Measurements from ENCODE around the gene NOXA1.
"Not testable (repeated sequence)": the region's sequence is repeated elsewhere in the genome, so short reads cannot be mapped to it uniquely, and the experiment has no call there.

The NOXA1 gene

DNA sequence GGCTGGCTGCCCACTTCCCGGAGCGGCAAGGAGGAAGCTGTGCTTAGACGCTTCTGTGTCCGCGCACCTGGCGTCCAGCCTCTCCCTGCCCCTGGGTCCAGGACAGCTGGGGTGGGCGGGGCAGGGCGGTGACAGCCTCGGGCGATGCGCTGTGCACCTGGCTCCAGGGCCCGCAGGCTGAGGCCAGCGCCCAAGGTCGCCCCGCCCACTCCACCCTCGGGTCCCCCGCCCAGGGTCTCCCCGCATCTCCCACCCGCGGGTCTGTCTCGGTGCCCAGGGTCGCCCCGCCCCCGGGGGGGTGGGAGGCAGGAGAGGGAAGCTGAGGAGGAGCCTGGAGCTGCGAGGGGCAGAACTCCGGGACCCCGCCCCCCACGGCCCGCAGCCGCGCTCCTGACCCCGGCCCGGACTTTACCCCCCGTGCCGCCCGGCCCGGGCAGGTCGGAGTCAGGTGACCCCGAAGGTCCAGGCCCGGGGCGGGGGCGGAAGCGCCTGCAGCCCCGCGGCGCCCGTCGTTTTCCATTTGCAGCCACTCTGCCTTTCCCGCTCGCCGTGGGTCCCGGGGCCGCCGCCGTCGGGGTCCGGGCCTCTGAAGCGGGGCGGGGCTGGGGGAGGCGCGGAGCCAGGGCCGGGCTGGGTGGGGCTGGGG, 18.2 kb downstream of the NOXA1 start, which contains the start of gene ENTPD8:
Gene ENTPD8 (minus strand): TSS at position 69 of the 646 bp plus-strand sequence. CDS start 3,072 bp downstream, outside the sequence.
- no peak for DNase-seq

DNA sequence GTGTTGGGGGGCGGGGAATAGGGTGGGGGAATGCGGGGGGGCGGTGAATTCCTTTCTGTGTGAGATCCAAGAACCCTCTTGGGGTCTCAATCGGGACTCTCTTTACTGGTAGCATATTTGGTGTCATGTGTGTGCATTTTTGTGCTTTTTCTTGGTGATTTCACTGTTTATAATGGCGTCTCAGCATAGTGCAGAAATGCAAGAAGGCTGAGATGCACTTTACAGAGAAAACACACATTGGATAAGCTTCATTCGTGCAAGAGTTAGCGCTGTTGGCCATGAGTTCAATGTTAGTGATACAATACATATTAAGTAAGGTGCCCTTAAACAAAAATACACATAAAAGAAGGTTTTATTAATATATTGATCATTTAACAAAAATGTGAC, 18.7 kb downstream of the NOXA1 start:
- DNase-seq = no peak

DNA sequence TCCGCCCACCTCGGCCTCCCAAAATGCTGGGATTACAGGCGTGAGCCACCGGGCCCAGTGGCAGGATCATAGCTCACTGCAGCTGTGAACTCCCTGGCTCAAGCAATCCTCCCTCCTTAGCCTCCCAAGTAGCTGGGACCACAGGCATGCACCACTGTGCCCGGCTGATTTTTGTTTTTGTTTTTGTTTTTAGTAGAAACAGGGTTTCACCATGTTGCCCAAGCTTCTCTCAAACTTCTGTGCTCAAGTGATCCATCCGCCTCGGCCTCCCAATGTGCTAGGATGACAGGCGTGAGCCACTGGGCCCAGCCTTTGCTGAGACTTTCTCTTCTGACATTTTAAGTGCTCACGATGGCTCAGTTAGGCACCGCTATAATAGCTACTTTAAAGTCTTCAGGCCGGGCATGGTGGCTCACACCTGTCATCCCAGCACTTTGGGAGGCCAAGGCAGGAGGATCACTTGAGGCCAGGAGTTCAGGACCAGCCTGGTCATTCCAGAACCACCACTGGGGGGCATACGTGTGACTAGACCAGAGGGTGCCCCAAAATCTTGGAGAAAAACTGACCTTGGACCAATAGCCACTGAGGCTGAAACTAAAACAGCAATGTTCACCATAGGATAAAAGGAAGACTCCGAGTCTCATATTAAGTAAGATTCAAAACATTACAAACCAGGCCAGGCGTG, 21.1 kb downstream of the NOXA1 start:
- no peak for DNase-seq

DNA sequence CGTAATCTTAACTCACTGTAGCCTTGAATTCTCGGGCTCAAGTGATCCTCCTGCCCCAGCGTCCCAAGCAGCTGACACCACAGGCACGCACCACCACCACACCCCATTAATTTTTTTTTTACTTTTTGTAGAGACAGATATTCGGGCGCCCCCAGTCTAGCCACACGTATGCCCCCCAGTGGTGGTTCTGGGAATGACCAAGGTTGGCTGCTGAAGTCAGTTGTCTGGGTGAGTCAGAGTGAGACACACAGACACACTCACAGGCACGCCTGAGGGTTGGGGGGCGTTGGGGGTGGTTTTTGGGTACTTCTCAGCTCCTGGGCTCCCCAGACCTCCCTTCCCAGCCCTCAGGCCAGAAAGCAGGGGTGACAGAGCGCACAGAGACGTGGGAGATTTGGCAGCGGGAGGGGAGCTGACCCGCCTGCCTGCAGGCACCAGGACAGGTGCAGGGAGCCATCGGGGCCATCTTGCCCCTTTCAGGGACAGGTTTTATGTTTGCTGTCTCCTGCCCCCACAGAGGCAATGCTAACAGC, 22.1 kb downstream of the NOXA1 start:
- peak; percentile 86 for DNase-seq

DNA sequence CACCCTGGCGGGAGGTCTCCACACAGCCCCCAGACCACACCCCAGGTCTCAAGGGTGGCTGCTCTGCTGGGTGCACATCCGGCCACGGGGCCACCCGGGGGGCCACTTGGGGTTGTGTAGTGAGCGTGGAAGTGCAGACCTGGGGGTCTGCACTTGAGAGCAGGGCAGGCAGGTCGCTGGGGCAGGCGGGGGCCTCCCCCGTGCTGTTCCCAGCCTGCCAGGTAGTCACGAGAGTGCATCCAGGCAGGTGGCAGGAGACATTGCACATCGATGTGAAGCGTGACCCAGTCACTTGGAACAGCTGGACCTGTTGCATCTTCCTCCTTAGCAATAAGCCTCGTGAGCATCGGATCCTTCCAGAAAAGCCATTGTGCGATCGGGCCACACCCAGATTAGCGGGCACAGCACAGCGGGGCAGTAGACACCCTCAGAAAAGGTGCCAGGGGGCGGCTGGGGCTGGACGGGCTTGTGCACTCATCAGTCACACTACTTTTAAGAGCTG, 22.8 kb downstream of the NOXA1 start:
- peak; percentile 71 for DNase-seq

DNA sequence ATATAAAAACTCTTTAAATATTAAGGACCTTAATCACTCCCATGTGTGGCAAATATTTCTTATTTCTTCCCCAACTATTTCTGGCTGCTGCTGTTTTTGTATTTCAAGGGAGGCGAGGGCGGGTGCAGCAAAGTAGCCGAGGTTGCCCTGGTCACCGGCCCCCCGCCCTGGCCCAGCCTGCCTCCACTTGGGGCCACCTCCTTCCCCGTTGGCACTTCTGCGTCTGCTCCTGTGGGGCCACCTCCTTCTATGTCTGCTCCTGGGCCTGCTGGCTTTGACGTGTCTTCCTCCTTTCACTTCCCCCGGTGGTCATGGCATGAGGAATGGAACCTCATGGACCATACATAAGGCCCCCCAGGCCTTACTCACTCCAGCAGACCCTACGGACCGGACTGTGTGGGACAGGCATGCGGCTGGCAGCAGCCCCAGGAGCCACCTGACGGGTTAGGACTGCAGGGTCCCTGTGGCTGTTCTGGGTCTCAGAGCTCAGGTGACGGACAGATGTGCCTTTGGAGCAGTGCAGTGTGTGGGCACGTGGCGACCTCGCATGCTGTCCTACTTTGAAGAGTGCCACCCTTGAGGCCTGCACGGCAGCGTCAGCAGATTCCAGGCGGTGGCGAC, 23.8 kb downstream of the NOXA1 start:
- no peak for DNase-seq

DNA sequence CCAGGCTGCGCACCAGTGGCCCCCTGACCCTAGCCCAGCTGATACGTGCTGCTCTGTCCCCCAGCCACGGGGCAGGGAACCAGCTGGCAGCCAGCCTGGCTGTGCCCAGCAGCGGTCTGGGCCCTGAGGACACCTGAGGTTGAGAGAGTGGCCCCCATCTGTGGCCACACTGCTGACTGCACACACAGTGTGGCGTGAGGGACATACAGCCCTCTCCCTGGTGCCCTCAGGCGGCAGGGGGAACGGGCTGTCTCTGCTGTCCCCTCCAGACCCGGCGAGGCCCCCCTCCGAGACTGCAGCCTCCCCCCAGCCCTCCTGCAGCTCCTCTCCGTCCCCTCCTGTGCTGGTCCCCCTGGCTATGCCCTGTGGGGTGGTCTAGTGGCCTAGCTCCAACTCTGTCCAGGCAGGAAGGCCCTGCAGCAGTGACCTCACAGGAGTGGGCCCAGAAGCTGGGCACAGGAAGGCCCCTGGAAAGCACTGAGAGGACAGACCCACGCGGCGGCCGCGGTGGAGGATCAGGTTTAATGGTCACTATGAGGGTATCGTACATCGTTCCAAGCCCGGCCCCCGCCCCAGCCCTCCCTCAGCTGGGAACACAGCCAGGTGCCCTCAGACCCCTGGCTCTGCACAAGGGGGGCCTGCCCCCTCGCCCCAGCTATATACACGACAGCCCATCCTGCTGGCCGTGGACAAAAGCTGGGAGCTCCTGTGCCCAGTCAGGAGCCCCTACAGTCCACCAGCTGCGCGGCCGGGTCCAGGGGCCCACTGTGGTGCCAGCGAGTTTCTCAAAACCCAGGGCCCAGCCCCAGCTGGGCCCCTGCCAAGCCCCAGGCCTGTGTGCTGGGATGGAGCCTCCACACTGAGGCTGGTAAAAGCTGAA, 24.8 kb downstream of the NOXA1 start:
- DNase-seq = no peak

DNA sequence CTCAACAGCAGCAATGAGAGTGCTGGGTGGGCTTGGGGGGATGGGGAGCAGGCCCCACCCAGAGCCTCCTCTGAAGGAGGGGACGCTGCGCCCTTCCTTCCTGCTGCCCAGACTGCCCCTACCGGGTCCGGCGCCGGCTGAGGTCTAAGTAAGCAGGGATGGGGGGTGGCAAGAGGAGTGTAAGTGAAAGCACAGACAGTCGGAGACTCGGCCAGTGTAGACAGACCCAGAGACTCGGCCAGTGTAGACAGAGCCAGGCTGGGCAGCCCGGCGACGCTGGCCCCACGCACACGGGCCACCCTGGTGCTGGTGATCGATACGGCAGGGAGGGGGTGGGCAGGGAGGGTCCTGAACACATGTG, 25.4 kb downstream of the NOXA1 start:
- DNase-seq = no peak

DNA sequence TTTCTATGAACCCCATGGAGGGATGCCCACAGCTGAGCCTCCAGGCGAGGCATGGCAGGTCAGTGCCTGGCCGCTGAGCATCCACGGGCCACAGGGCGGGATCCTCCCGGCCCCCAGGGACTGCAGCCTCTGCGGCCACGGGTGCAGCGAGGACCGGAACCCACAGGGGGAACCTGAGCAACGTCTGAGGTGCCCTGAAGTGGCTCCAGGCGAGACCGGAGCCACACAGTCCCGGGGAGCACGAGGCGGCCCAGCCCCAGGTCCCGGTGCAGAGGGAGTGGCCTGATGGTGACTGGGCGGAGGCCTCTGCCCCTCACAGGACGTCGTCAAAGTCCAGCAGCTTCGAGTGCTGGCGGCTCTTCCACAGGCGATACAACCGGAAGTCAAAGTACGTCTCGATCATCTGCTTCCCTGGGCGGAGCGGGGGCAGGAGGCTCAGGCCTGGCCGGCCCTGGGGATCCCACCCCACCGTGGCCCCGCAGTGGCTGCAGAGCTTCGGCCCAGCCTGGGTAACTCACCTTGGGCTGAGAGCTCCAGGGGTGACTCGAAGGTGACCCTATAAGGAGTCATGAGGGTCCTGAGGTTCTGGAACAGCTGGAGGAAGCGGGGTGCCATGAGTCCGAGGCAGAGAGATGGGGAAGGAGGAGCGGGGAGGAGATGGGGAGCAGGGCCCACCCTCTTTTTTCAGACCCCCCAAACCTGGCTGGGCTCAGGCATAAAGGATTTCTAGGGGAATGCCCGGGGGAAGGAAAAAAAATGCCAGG, 26.1 kb downstream of the NOXA1 start:
- DNase-seq = no peak

DNA sequence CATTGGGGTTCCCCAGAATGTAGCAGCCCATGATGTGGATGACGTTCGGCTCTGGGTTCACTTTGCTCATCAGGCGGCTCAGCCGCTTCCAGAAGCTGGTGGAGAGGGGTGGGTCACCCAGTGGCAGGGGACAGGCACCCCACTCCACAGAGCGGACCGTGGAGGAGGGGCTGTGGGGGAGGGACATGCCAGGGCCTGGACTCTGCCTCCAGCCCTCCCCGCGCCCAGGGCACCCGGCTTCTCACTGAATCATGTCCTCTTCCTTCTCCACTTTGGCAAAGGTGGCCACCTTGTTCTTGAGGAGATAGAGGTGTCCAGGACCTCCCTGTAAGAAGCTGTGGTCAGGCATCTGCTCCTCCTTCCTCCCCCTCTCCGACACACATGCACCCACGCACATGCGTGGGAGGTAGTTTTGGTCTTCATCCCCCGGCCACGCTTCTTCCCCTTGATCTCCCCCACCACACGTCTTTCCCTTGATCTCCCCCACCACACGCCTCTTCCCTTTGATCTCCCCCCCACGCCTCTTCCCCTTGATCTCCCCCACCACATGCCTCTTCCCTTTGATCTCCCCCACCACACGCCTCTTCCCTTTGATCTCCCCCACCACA, 26.8 kb downstream of the NOXA1 start:
- no peak for DNase-seq

DNA sequence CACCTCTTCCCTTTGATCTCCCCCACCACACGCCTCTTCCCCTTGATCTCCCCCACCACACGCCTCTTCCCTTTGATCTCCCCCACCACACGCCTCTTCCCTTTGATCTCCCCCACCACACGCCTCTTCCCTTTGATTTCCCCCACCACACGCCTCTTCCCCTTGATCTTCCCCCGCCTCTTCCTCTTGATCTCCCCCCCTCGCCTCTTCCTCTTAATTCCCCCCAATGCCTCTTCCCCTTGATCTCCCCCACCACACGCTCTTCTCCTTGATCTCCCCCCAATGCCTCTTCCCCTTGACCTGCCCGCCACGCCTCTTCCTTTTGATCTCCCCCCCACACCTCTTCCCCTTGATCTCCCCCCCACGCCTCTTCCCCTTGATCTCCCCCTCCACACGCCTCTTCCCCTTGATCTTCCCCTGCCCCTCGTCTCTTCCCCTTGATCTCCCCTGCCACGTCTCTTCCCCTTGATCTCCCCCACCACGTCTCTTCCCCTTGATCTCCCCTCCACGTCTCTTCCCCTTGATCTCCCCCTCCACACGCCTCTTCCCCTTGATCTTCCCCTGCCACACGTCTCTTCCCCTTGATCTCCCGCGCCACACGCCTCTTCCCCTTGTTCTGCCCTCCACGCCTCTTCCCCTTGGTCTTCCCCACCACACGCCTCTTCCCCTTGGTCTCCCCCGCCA, 27.5 kb downstream of the NOXA1 start:
- DNase-seq = not testable (repeated sequence)

DNA sequence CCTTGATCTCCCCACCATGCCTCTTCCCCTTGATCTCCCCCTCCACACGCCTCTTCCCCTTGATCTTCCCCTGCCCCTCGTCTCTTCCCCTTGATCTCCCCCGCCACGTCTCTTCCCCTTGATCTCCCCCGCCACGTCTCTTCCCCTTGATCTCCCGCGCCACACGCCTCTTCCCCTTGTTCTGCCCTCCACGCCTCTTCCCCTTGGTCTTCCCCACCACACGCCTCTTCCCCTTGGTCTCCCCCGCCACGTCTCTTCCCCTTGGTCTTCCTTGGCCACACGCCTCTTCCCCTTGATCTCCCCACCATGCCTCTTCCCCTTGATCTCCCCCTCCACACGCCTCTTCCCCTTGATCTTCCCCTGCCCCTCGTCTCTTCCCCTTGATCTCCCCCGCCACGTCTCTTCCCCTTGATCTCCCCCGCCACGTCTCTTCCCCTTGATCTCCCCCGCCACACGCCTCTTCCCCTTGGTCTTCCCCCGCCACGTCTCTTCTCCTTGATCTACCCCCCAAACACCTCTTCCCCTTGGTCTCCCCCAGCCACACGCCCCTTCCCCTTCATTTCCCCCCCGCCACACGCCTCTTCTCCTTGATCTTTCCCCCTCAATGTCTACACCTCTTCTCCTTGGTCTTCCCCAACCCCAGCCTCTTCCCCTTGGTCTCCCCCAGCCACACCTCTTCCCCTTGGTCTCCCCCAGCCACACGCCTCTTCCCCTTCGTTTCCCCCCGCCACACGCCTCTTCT, 28.2 kb downstream of the NOXA1 start:
- not testable (repeated sequence) for DNase-seq

DNA sequence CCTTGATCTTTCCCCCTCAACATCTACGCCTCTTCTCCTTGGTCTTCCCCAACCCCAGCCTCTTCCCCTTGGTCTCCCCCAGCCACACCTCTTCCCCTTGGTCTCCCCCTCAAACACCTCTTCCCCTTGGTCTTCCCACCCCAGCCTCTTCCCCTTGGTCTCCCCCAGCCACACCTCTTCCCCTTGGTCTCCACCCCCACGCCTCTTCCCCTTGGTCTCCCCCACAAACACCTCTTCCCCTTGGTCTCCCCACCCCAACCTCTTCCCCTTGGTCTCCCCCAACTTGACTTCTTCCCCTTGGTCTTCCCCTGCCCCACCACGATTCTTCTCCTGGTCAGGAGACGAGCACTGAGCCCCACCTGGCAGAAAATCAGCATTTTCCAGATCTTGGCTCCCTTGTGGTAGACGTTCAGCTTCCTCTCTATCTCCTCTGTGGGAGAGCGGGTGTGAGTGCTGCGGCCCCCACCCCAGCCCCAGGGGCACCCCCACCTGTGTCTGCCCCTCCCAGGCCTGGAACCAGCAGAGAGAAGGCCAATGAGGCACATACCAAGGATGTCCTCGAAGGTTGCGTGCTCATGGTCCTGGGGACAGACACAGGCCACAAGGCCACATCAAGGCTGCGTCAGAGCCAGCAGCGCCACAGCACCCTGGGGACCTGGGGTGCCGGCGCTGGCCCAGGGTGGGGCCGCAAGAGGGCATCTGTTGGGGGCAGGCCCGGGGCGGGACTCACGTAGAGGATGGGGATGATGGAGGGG, 29.0 kb downstream of the NOXA1 start:
- no peak for DNase-seq

DNA sequence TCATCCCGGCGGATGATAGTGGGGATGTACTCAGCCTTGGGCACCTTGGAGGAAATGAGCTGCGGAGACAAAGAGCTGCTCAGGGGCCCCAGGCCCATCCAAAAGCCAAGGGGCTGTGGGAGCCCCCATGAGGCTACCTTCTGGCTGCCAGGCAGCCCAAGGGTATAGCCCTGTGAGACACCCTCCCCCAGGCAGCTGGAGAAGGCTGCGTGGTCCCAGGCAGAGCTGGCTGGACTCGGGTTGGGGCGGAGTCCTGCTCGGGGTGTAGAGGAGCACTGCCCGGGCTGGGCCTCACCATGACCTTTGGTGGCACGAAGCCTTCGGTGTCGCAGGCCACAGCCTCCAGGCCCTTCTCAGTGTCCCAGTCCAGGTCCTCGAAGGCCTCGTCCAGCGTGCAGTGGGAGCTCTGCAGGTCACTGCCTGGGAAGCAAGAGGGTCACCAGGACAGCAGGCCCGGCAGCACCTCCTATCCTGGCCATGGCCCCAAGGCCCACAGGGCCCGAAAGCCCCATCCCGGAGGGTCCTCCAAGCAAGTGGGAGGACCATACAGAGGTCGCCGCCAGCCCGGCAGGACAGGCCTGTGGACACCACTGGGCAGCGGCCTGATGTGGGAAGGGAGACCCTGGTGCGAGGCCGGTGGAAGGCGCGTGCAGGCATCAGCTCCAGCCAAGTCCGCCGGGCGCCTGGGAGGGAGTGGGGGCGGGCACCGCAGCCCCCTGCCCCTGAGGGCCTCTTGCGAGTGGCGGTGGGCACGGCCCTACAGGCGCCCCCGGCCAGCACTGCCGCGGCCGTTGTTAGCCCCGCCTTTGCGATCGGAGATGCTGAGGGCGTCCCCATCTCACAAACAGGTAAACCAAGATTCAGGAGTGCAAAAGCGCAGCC, 29.8 kb downstream of the NOXA1 start:
- no peak for DNase-seq

DNA sequence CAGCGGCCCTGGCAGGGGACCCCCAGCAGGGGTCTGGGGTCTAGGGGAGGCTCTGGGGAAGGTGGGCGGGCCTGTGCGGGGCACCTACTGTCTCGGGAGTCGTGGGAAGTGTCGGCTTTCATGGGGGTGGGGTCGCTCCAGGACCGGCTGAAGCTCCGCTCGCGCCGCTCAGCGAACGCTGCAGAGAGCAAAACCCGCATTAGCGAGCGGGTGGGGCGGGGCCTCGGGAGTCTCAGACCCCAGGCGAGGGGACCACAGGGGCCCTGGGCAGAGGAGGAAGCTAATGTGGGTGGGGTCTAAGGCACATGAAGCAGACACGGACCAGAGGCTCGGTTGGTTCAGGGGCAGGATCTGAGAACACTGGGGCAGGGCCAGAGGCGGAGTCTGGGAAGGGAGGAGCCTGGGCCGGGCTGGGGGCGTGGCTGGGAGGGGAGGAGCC, 30.5 kb downstream of the NOXA1 start:
- no peak for DNase-seq

DNA sequence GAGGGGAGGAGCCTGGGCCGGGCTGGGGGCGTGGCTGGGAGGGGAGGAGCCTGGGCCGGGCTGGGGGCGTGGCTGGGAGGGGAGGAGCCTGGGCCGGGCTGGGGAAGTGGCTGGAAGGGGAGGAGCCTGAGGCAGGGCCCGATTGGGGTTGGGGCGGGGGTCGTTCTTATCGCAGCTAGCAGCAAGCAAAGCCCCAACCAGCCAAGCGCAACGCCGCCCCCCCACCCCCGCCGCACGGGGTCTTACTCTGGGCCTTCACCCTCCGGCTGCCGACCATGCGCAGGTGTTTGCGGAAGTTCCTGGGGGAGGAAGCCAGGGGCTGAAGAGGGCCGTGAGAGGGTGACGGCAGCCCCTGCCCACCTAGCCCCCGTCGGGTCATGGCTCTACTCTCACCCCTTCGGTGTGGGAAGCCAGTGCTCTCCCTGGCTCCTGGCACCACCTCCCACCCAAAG, 31.0 kb downstream of the NOXA1 start:
- no peak for DNase-seq

DNA sequence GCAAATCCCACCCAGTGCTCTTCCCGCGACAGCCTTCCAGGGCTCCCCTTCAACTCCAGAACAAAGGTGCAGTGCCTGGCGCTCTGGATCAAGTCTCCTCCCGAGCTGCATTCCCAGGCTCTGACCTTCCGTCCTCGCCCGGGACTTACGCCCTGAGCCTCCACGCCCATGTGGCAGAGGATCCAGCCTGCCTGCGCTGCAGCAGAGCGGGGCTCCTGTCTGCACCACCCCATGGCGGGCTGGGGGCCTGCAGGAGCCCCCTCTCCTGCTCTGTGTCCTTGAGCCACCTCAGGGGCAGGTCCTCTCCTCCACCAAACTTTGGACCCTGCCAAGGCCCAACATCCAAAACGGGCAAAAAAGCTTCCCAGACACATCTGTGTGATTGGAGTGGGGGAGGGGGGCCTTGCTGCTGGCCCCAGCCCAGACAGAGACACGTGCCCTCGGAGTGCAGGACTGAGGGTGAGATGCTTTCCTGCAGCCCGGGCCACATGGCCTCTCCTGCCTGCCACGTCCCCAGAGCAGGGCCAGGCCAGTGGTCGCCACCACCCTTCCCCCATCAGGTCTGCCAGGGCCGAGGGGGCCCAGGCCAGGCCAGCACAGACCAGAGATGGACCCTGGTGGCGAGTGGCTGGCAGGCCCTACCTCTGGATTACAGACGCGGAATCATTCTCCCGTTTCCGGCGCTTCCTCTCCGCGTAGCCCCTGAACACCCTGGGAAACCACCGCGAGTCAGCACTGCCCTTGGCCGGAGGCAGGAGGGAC, 31.6 kb downstream of the NOXA1 start:
- DNase-seq = no peak

Measured in NCI-H2171 treated with DMSO at 0.1 percent for 48 hours (cell line).